Neural cell (in vitro differentiated cells): ENCODE measurements around the gene DNMBP.

Experiments
- CTCF ChIP-seq: fragments of 450-650 bp; IDR thresholded peaks from 2 replicates; pipeline ENCODE4 v1.5.1; 2014; ENCODE audit warnings: antibody characterized with exemption, mild to moderate bottlenecking, moderate library complexity; ENCODE audit not compliant: poor library complexity, severe bottlenecking
- EP300 ChIP-seq: fragments of 450-650 bp; conservative IDR thresholded peaks from 2 replicates; pipeline ENCODE4 v1.6.1; 2014; ENCODE audit warnings: antibody characterized with exemption, mild to moderate bottlenecking, moderate library complexity; ENCODE audit not compliant: poor library complexity, severe bottlenecking
- EZH2 ChIP-seq: fragments of 200-600, 300-800 bp; shearing (Covaris generic), sonication (generic); IDR thresholded peaks from 2 replicates; pipeline ENCODE4 v1.6.1; 2014; ENCODE audit warnings: antibody characterized with exemption, low read length, borderline replicate concordance, mild to moderate bottlenecking; ENCODE audit not compliant: insufficient read depth, poor library complexity, severe bottlenecking
- POLR2AphosphoS5 ChIP-seq: IDR thresholded peaks from 2 replicates; pipeline ENCODE4 v1.6.1; 2012
- REST ChIP-seq: IDR thresholded peaks from 2 replicates; pipeline ENCODE4 v1.6.1; 2012; ENCODE audit warnings: borderline replicate concordance

- TF ChIP-seq REST, result no peak
- no peak for TF ChIP-seq POLR2AphosphoS5
- TF ChIP-seq CTCF, result no peak
- TF ChIP-seq EP300, result no peak
- no peak for TF ChIP-seq EZH2
These were observed 137.2 kb downstream of the DNMBP start for GRCh38 chr10:99872367-99873162.
